ENCODE measurements around the gene PCDHGA5.

GRCh38 chr5:141383345-141383744, 19.4 kb downstream of the PCDHGA5 start:
- no peak for TF ChIP-seq FOXM1 (IDR thresholded peaks at IDR 0.05; ENCODE audit: borderline replicate concordance)
- TF ChIP-seq, protein P1, sequence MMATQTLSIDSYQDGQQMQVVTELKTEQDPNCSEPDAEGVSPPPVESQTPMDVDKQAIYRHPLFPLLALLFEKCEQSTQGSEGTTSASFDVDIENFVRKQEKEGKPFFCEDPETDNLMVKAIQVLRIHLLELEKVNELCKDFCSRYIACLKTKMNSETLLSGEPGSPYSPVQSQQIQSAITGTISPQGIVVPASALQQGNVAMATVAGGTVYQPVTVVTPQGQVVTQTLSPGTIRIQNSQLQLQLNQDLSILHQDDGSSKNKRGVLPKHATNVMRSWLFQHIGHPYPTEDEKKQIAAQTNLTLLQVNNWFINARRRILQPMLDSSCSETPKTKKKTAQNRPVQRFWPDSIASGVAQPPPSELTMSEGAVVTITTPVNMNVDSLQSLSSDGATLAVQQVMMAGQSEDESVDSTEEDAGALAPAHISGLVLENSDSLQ (IDR thresholded peaks at IDR 0.05): no peak
- no peak for TF ChIP-seq TARDBP (IDR thresholded peaks at IDR 0.05)
- TF ChIP-seq CTBP1 (IDR thresholded peaks at IDR 0.05; ENCODE audit: borderline replicate concordance): no peak
- TF ChIP-seq FOXK2 (IDR thresholded peaks at IDR 0.05): no peak
- no peak for TF ChIP-seq FOXA1 (IDR thresholded peaks at IDR 0.05)
- TF ChIP-seq SP1 (IDR thresholded peaks at IDR 0.05): no peak
- no peak for TF ChIP-seq ZNF384 (IDR thresholded peaks at IDR 0.05)
- no peak for TF ChIP-seq NFRKB (IDR thresholded peaks at IDR 0.05)
- no peak for TF ChIP-seq SUZ12 (IDR thresholded peaks at IDR 0.05)
- TF ChIP-seq HDGF (IDR thresholded peaks at IDR 0.05; ENCODE audit: borderline replicate concordance): no peak
- no peak for TF ChIP-seq BHLHE40 (IDR thresholded peaks at IDR 0.05; ENCODE audit: borderline replicate concordance)

Data from HEK293T (cell line).